ENCODE measurements around the gene LRRC59.

Gene LRRC59

DNA sequence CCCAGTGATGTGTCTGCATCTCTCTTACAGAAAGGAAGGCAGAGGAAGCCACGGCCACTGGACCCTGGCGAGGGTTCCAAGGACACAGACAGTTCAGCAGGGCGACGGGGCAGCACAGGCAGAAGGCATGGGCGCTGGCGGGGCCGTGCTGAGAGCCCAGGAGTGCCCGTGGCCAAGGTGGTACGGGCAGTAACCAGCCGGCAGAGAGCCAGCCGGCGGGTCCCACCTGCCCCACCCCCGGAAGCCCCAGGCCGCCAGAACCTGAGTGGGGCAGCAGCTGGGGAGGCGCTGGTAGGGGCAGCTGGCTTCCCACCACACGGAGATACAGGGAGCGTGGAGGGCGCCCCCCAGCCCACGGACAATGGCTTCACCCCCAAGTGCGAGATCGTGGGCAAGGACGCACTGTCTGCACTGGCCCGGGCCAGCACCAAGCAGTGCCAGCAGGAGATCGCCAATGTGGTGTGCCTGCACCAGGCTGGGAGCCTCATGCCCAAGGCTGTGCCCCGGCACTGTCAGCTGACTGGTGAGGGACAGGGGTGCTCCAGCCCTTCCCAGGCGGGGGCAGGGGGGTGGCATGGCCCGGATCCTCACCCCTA, 43.6 kb downstream of the LRRC59 start:
- Histone ChIP-seq H3K9ac (ENCODE audit: low read length) (no peak overlapping the region), H3K9me3 (ENCODE audit: insufficient read depth, low read length) (no peaks in the 10 kb centered on the region), H3K4me1 (ENCODE audit: low read length) (no peaks in the 10 kb centered on the region), H2AFZ (ENCODE audit: low read depth, low read length) (no peak overlapping the region), H3K4me3 (ENCODE audit: low read length) (no peak overlapping the region), H3K27ac (ENCODE audit: low read length) (no peak overlapping the region), H3K36me3 (replicated peaks; ENCODE audit: low read depth, low read length) (peaks cover 18% of the 10 kb centered on the region), H3K4me2 (ENCODE audit: low read length) (no peak overlapping the region), H3K79me2 (ENCODE audit: low read length) (peaks cover 2% of the 10 kb centered on the region; the same call in 1 of the 2 replicates), H3K27me3 (ENCODE audit: low read depth, low read length) (no peaks in the 10 kb centered on the region), H4K20me1 (ENCODE audit: insufficient read depth, low read length) (peaks cover 13% of the 10 kb centered on the region; the same call in 1 of the 2 replicates)
- no peak for TF ChIP-seq EZH2phosphoT487 (IDR thresholded peaks at IDR 0.05; ENCODE audit: low read depth)
- no peak for TF ChIP-seq CTCF (IDR thresholded peaks at IDR 0.05; ENCODE audit: low read depth, low read length)

- H3K4me1 ChIP-seq (ENCODE audit: low read length), result no peaks in the 10 kb centered on the region
- no peak for TF ChIP-seq CTCF (IDR thresholded peaks at IDR 0.05; ENCODE audit: low read depth, low read length)
- no peak for TF ChIP-seq EZH2phosphoT487 (IDR thresholded peaks at IDR 0.05; ENCODE audit: low read depth)
- no peak overlapping the region for H3K4me2 ChIP-seq (ENCODE audit: low read length)
- H4K20me1 ChIP-seq (ENCODE audit: insufficient read depth, low read length), result peaks cover 17% of the 10 kb centered on the region; the same call in 1 of the 2 replicates
- H3K9ac ChIP-seq (ENCODE audit: low read length), result no peak overlapping the region
- H3K27me3 ChIP-seq (ENCODE audit: low read depth, low read length), result no peaks in the 10 kb centered on the region
- H2AFZ ChIP-seq (ENCODE audit: low read depth, low read length), result no peak overlapping the region
- no peak overlapping the region for H3K4me3 ChIP-seq (ENCODE audit: low read length)
- no peak overlapping the region for H3K27ac ChIP-seq (ENCODE audit: low read length)
- peaks cover 8% of the 10 kb centered on the region for H3K79me2 ChIP-seq (ENCODE audit: low read length)
- peaks cover 13% of the 10 kb centered on the region for H3K36me3 ChIP-seq (replicated peaks; ENCODE audit: low read depth, low read length)
- H3K9me3 ChIP-seq (ENCODE audit: insufficient read depth, low read length), result no peaks in the 10 kb centered on the region
Measured at GRCh38 chr17:50352693-50353599, 44.4 kb downstream of the LRRC59 start.

GRCh38 chr17:50352072-50352692, 45.1 kb downstream of the LRRC59 start:
- Histone ChIP-seq H3K27me3 (ENCODE audit: low read depth, low read length) (no peaks in the 10 kb centered on the region), H3K36me3 (replicated peaks; ENCODE audit: low read depth, low read length) (peaks cover 11% of the 10 kb centered on the region), H3K4me1 (ENCODE audit: low read length) (peaks cover 3% of the 10 kb centered on the region), H3K79me2 (ENCODE audit: low read length) (peaks cover 15% of the 10 kb centered on the region), H4K20me1 (ENCODE audit: insufficient read depth, low read length) (peaks cover 24% of the 10 kb centered on the region; the same call in 1 of the 2 replicates), H3K4me2 (ENCODE audit: low read length) (no peak overlapping the region), H2AFZ (ENCODE audit: low read depth, low read length) (no peak overlapping the region), H3K4me3 (ENCODE audit: low read length) (no peak overlapping the region), H3K9me3 (ENCODE audit: insufficient read depth, low read length) (no peaks in the 10 kb centered on the region), H3K27ac (ENCODE audit: low read length) (no peak overlapping the region), H3K9ac (ENCODE audit: low read length) (no peak overlapping the region)
- no peak for TF ChIP-seq EZH2phosphoT487 (IDR thresholded peaks at IDR 0.05; ENCODE audit: low read depth)
- TF ChIP-seq CTCF (IDR thresholded peaks at IDR 0.05; ENCODE audit: low read depth, low read length), result no peak

GRCh38 chr17:50350733-50351132, 46.6 kb downstream of the LRRC59 start:
- H2AFZ ChIP-seq (ENCODE audit: low read depth, low read length), result no peak overlapping the region
- H3K27me3 ChIP-seq (ENCODE audit: low read depth, low read length), result no peaks in the 10 kb centered on the region
- no peak overlapping the region for H3K9ac ChIP-seq (ENCODE audit: low read length)
- no peaks in the 10 kb centered on the region for H3K9me3 ChIP-seq (ENCODE audit: insufficient read depth, low read length)
- no peak overlapping the region for H3K27ac ChIP-seq (ENCODE audit: low read length)
- no peak overlapping the region for H3K4me2 ChIP-seq (ENCODE audit: low read length)
- TF ChIP-seq EZH2phosphoT487 (IDR thresholded peaks at IDR 0.05; ENCODE audit: low read depth) (no peak), CTCF (IDR thresholded peaks at IDR 0.05; ENCODE audit: low read depth, low read length) (no peak)
- peaks cover 8% of the 10 kb centered on the region for H3K4me1 ChIP-seq (ENCODE audit: low read length)
- peaks cover 25% of the 10 kb centered on the region for H3K79me2 ChIP-seq (ENCODE audit: low read length)
- peaks cover 4% of the 10 kb centered on the region for H3K36me3 ChIP-seq (replicated peaks; ENCODE audit: low read depth, low read length)
- peaks cover 28% of the 10 kb centered on the region; the same call in 1 of the 2 replicates for H4K20me1 ChIP-seq (ENCODE audit: insufficient read depth, low read length)
- no peak overlapping the region for H3K4me3 ChIP-seq (ENCODE audit: low read length)

All from OCI-LY3 (cell line).